Measurements from ENCODE around the gene POR.

DNA sequence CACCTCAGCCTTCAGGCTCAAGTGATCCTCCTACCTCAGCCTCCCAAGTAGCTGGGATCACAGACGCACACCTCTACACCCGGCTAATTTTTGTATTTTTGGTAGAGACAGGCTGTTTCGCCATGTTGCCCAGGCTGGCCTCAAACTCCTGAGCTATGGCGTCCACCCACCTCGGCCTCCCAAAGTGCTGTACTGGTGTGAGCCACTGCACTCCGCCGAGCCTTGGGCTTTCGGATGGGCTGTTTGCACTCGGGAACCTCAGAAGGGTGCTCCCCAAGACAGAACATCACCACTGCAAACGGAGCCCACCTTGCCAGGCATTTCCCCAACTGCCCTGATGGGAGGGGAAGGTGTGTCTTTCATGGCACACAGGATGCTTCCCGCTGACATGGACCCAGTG is 52.1 kb downstream of the POR start:
- TF ChIP-seq, protein P1, sequence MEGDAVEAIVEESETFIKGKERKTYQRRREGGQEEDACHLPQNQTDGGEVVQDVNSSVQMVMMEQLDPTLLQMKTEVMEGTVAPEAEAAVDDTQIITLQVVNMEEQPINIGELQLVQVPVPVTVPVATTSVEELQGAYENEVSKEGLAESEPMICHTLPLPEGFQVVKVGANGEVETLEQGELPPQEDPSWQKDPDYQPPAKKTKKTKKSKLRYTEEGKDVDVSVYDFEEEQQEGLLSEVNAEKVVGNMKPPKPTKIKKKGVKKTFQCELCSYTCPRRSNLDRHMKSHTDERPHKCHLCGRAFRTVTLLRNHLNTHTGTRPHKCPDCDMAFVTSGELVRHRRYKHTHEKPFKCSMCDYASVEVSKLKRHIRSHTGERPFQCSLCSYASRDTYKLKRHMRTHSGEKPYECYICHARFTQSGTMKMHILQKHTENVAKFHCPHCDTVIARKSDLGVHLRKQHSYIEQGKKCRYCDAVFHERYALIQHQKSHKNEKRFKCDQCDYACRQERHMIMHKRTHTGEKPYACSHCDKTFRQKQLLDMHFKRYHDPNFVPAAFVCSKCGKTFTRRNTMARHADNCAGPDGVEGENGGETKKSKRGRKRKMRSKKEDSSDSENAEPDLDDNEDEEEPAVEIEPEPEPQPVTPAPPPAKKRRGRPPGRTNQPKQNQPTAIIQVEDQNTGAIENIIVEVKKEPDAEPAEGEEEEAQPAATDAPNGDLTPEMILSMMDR (IDR thresholded peaks at IDR 0.05), result no peak
- TF ChIP-seq POLR2AphosphoS5 (IDR thresholded peaks at IDR 0.05; ENCODE audit: low read depth, low read length), result no peak

All from Panc1 (cell line).